SK-N-SH (cell line): ENCODE data around the gene TBC1D5. TPM values are rescaled to one million over a fixed set of nuclear protein-coding genes. Genes with fewer than 3 reads are reported as not detected.

Experiments used
- CTCF ChIA-PET: fragments of 300-600, 350-600 bp; formaldehyde crosslinking; extraction: SDS; loops from one replicate; lab custom pipeline; 2021; lab: Yijun Ruan, JAX
- POLR2A ChIA-PET: fragments of 350-600 bp; sonication (Branson Sonifier 250); formaldehyde crosslinking; extraction: SDS; loops from one replicate; lab custom pipeline; 2020; ENCODE audit warnings: antibody characterized with exemption, inconsistent platforms; lab: Yijun Ruan, JAX
- DNase-seq: peaks from one replicate; pipeline ENCODE4 v3.0.0; 2012
- H2AFZ ChIP-seq: fragments of 200-600 bp; sonication (generic); 2 replicates; pipeline ENCODE4 v1.8.1; 2016; ENCODE audit warnings: antibody characterized with exemption, mild to moderate bottlenecking, low read depth
- H3F3A ChIP-seq: fragments of 200-600 bp; sonication (generic); replicated peaks from 2 replicates; pipeline ENCODE3; 2016; ENCODE audit warnings: antibody characterized with exemption, mild to moderate bottlenecking; ENCODE audit not compliant: insufficient read depth
- H3K27ac ChIP-seq, 2 experiments: fragments of 200-500 bp in 1 of 2; fragments of 200-600 bp in 1 of 2; sonication (Bioruptor generic) in 1 of 2; sonication (generic), shearing (Covaris generic) in 1 of 2; 2 replicates each; pipeline versions ENCODE4 v1.5.1 to v1.6.1; 2014 to 2016; ENCODE audit warnings: low read depth in 2 of 2, inconsistent platforms in 1 of 2, low read length in 1 of 2, mild to moderate bottlenecking in 1 of 2, mixed read lengths in 1 of 2
- H3K27me3 ChIP-seq: fragments of 200-600 bp; sonication (generic), shearing (Covaris generic); 2 replicates; pipeline ENCODE4 v1.6.1; 2016; ENCODE audit warnings: mixed run types; ENCODE audit not compliant: insufficient read depth
- H3K36me3 ChIP-seq, 2 experiments: fragments of 200-500 bp in 1 of 2; fragments of 200-600 bp in 1 of 2; sonication (Bioruptor generic) in 1 of 2; sonication (generic) in 1 of 2; replicated peaks in 1 of 2; 2 replicates each; pipeline versions ENCODE3 to v1.5.1; 2014 to 2016; ENCODE audit warnings: low read length in 1 of 2, mild to moderate bottlenecking in 1 of 2; ENCODE audit not compliant: insufficient read depth in 2 of 2, control insufficient read depth in 1 of 2
- H3K4me1 ChIP-seq, 2 experiments: fragments of 200-500 bp in 1 of 2; fragments of 200-600 bp in 1 of 2; sonication (Bioruptor generic) in 1 of 2; sonication (generic), shearing (Covaris generic) in 1 of 2; 2 replicates each; pipeline versions ENCODE4 v1.5.1 to v1.6.1; 2014 to 2016; ENCODE audit warnings: low read depth in 1 of 2, low read length in 1 of 2, mixed run types in 1 of 2; ENCODE audit not compliant: insufficient read depth in 2 of 2, control insufficient read depth in 1 of 2
- H3K4me2 ChIP-seq: fragments of 200-600 bp; sonication (generic), shearing (Covaris generic); 2 replicates; pipeline ENCODE4 v1.6.1; 2017; ENCODE audit warnings: mixed run types
- H3K4me3 ChIP-seq, 2 experiments: fragments of 200-500 bp in 1 of 2; fragments of 200-600 bp in 1 of 2; sonication (Bioruptor generic) in 1 of 2; sonication (generic), shearing (Covaris generic) in 1 of 2; 2 replicates each; pipeline versions ENCODE4 v1.5.1 to v1.8.1; 2014 to 2016; ENCODE audit warnings: low read depth in 2 of 2, inconsistent platforms in 1 of 2, low read length in 1 of 2, mild to moderate bottlenecking in 1 of 2, mixed read lengths in 1 of 2, moderate library complexity in 1 of 2
- H3K79me2 ChIP-seq: fragments of 200-600 bp; sonication (generic); 2 replicates; pipeline ENCODE4 v1.8.1; 2017; ENCODE audit warnings: mild to moderate bottlenecking; ENCODE audit not compliant: insufficient read depth
- H3K9ac ChIP-seq: fragments of 200-600 bp; sonication (generic); 2 replicates; pipeline ENCODE4 v1.6.1; 2017; ENCODE audit warnings: mixed run types
- H3K9me2 ChIP-seq: fragments of 200-600 bp; sonication (generic); 2 replicates; pipeline ENCODE4 v1.6.1; 2017; ENCODE audit warnings: mixed run types
- H3K9me3 ChIP-seq: fragments of 200-600 bp; sonication (generic); 2 replicates; pipeline ENCODE4 v1.6.1; 2017; ENCODE audit warnings: mixed run types, mild to moderate bottlenecking, moderate library complexity
- H4K20me1 ChIP-seq: fragments of 200-600 bp; sonication (generic); 2 replicates; pipeline ENCODE4 v1.6.1; 2017; ENCODE audit warnings: mild to moderate bottlenecking, mixed run types; ENCODE audit not compliant: insufficient read depth
- ELF1 ChIP-seq: IDR thresholded peaks from 2 replicates; pipeline ENCODE4 v1.4.0; 2012
- EZH2phosphoT487 ChIP-seq: fragments of 200-600 bp; sonication (generic); IDR thresholded peaks from 2 replicates; pipeline ENCODE4 v1.6.1; 2017; ENCODE audit warnings: low read depth, mixed run types, mild to moderate bottlenecking, antibody characterized with exemption, moderate library complexity, borderline replicate concordance
- FOXJ3 ChIP-seq: sonication (generic); formaldehyde crosslinking; IDR thresholded peaks from 2 replicates; pipeline ENCODE4 v1.5.1; 2020; ENCODE audit warnings: mild to moderate bottlenecking, missing genetic modification reagents
- FOXM1 ChIP-seq: IDR thresholded peaks from 2 replicates; pipeline ENCODE4 v1.4.0; 2012; ENCODE audit warnings: low read depth, mild to moderate bottlenecking
- GABPA ChIP-seq: IDR thresholded peaks from 2 replicates; pipeline ENCODE4 v1.4.0; 2012; ENCODE audit warnings: low read depth, mild to moderate bottlenecking
- MEF2A ChIP-seq: IDR thresholded peaks from 2 replicates; pipeline ENCODE4 v1.4.0; 2012; ENCODE audit warnings: low read depth, borderline replicate concordance
- MXI1 ChIP-seq: IDR thresholded peaks from 2 replicates; pipeline ENCODE4 v1.6.1; 2012; ENCODE audit warnings: mild to moderate bottlenecking, low read depth, low read length, improper control_type of control experiment
- REST ChIP-seq: IDR thresholded peaks from 2 replicates; pipeline ENCODE4 v1.6.1; 2012; ENCODE audit warnings: mild to moderate bottlenecking, low read depth, low read length, moderate library complexity
- RFX5 ChIP-seq: IDR thresholded peaks from 2 replicates; pipeline ENCODE4 v1.6.1; 2012; ENCODE audit warnings: mild to moderate bottlenecking, improper control_type of control experiment, low read length
- ZBTB33 ChIP-seq: IDR thresholded peaks from 2 replicates; pipeline ENCODE4 v1.4.0; 2012; ENCODE audit warnings: low read depth, borderline replicate concordance
- WGBS: methylation state at CpG from one replicate; pipeline ENCODE4 v1.1.6; 2017; ENCODE audit warnings: low lambda C conversion rate; 5-methylcytosine and 5-hydroxymethylcytosine counted together
- polyA plus RNA-seq, 3 experiments: library from polyadenylated mRNA; depleted of rRNA; stranded (reverse); fragments of >200 nt; gene quantifications; 2 replicates each; pipeline ENCODE4 v1.2.3, GENCODE V29; 2012
- TF ChIP-seq, protein P1 (sequence below): fragments of 150-350 bp; IDR thresholded peaks from 2 replicates; pipeline ENCODE4 v1.6.1; 2017; ENCODE audit warnings: antibody characterized with exemption, low read length, low read depth, borderline replicate concordance

Gene TBC1D5
- polyA plus RNA-seq, 1 of the 3 experiments (the other 2 are of a cell fraction) = 19.5 TPM

- Histone ChIP-seq H3K9me2 (no peaks in the 10 kb centered on the region), H4K20me1 (no peaks in the 10 kb centered on the region), H2AFZ (no peak overlapping the region), H3K4me2 (no peak overlapping the region), H3K27ac (no peak overlapping the region), H3K4me3 (no peak overlapping the region), H3K4me1 (no peaks in the 10 kb centered on the region), H3K36me3 (no peaks in the 10 kb centered on the region), H3K9me3 (no peaks in the 10 kb centered on the region), H3K27me3 (no peaks in the 10 kb centered on the region), H3K9ac (no peak overlapping the region), H3F3A (no peaks in the 10 kb centered on the region), H3K79me2 (no peaks in the 10 kb centered on the region)
- no peak for DNase-seq
- WGBS = 31% methylated on average over 7 of the region's 7 CpGs
- POLR2A ChIA-PET = no interaction called here
- TF ChIP-seq FOXM1 (no peak), ELF1 (no peak), FOXJ3 (CRISPR knock-in tag) (no peak), MEF2A (no peak), EZH2phosphoT487 (no peak), RFX5 (no peak), MXI1 (no peak), GABPA (no peak), REST (no peak), ZBTB33 (no peak)
- TF ChIP-seq, protein P1, sequence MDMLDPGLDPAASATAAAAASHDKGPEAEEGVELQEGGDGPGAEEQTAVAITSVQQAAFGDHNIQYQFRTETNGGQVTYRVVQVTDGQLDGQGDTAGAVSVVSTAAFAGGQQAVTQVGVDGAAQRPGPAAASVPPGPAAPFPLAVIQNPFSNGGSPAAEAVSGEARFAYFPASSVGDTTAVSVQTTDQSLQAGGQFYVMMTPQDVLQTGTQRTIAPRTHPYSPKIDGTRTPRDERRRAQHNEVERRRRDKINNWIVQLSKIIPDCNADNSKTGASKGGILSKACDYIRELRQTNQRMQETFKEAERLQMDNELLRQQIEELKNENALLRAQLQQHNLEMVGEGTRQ = no peak
- CTCF ChIA-PET = interaction anchor here (1.7 kb wide), 1 partner anchor 20 kb away, joined by 4 read pairs; no protein-coding TSS in a partner anchor
Measured at GRCh38 chr3:17138246-17139039, 604.0 kb downstream of the TBC1D5 start.
